Stimulated activated CD8-positive, alpha-beta memory T cell treated with anti-CD3 and anti-CD28 coated beads, Interleukin-12 subunit alpha, Interleukin-12 subunit beta, amount 100 ng/mL, for 1 hour (primary cell): ENCODE data around the gene VPS37C.
"Not testable (repeated sequence)": the region's sequence is repeated elsewhere in the genome, so short reads cannot be mapped to it uniquely, and the experiment has no call there.

Source experiments
- DNase-seq: peaks from one replicate; pipeline ENCODE4 v3.0.0-alpha.2; 2020; ENCODE audit warnings: low read depth

The VPS37C gene

GRCh38 chr11:61094167-61094566 is 67.1 kb downstream of the VPS37C start:
- not testable (repeated sequence) for DNase-seq

- DNase-seq = no peak
Observed at GRCh38 chr11:61092908-61093763, 68.1 kb downstream of the VPS37C start.

- no peak for DNase-seq
Observed at GRCh38 chr11:61092280-61092766, 68.9 kb downstream of the VPS37C start.

GRCh38 chr11:61091373-61092279 is 69.6 kb downstream of the VPS37C start:
- DNase-seq = no peak

GRCh38 chr11:61090982-61091372 is 70.2 kb downstream of the VPS37C start:
- no peak for DNase-seq

GRCh38 chr11:61090521-61090920 is 70.7 kb downstream of the VPS37C start:
- no peak for DNase-seq

- no peak for DNase-seq
Observed at GRCh38 chr11:61089806-61090491, 71.3 kb downstream of the VPS37C start.

- DNase-seq = no peak
Observed at GRCh38 chr11:61087426-61088119, 73.7 kb downstream of the VPS37C start.

- no peak for DNase-seq
Observed at GRCh38 chr11:61083601-61084147, 77.6 kb downstream of the VPS37C start.

- no peak for DNase-seq
Observed at GRCh38 chr11:61082931-61083531, 78.2 kb downstream of the VPS37C start.

- no peak for DNase-seq
Observed at GRCh38 chr11:61082062-61082870, 79.0 kb downstream of the VPS37C start.

GRCh38 chr11:61080986-61081590 is 80.1 kb downstream of the VPS37C start:
- DNase-seq = no peak

GRCh38 chr11:61080526-61080925 is 80.7 kb downstream of the VPS37C start:
- no peak for DNase-seq
